Stimulated activated naive CD8-positive, alpha-beta T cell treated with anti-CD3 and anti-CD28 coated beads, Interleukin-15, Interleukin-2, amounts not matched to agents 100 U/mL and 50 U/mL, for 24 hours (primary cell): ENCODE results near the gene TACR2.
"Not testable (repeated sequence)": the region's sequence is repeated elsewhere in the genome, so short reads cannot be mapped to it uniquely, and the experiment has no call there.

Experiments used
- ATAC-seq: fragments of 150-1000 bp; cut with Tn5 transposase; one replicate; pipeline ENCODE4 v1.10.0; 2021
- DNase-seq: peaks from one replicate; pipeline ENCODE4 v3.0.0; 2021

The TACR2 gene

DNA sequence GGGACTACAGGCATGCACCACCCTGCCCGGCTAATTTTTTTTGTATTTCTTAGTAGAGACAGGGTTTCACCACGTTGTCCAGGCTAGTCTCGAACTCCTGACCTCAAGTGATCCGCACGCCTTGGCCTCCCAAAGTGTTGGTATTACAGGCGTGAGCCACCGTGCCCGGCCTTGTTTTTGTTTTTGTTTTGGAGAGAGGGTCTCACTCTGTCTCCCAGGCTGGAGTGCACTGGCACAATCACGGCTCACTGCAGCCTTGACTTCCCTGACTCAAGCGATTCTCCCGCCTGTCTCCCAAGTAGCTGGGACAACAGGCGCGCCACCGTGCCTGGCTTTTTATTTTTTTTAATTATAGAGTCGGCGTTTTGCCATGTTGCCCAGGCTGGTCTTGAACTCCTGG lies 33.7 kb upstream of the TACR2 start:
- not testable (repeated sequence) for DNase-seq, ATAC-seq

DNA sequence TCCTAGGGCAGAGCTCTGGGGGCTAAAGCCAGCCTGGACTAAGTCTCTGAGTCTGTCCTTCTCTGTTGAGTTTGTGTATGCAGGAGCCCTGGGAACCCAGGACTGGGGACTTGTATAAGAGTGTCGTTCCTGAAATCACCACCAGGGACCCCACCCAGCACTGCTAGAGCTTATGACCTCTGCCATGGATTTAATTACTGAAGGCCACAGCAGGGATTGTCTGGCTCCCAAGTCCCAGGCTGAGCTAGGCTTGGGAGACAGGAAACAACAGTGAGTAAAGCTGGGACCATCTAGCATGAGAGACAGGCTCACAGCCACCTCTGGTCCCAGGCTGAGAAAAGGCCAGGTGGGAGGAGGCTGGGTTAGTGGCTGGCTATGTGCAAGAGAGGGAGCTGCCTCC lies 33.1 kb upstream of the TACR2 start:
- DNase-seq: peak; percentile 42

DNA sequence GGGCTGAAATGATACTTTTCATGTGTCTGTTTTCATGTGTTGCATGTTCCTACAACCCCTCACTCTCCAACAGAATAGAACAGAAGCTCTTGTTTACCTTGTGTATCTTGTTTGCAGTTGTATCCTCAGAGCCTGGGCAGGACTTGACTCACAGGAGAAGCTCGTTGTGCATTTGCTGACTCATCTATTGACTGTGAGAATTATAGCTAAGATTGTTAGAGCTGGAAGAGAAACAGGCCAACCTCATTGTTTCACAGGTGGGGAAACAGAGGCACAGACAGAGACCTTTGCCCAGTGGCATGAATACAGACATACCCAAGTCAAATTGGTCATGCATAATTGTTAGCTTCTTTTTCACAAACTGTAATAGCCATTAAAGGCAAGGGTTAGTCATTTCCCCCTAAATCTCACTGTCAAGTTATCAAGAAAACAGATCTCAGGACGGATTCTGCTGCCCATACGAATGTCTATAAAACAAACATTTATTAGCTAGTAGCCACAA lies 30.0 kb upstream of the TACR2 start:
- DNase-seq (no peak), ATAC-seq (no peak)

More for the DNA sequence above, 33.1 kb upstream of the TACR2 start:
- ATAC-seq: peak; percentile 53

DNA sequence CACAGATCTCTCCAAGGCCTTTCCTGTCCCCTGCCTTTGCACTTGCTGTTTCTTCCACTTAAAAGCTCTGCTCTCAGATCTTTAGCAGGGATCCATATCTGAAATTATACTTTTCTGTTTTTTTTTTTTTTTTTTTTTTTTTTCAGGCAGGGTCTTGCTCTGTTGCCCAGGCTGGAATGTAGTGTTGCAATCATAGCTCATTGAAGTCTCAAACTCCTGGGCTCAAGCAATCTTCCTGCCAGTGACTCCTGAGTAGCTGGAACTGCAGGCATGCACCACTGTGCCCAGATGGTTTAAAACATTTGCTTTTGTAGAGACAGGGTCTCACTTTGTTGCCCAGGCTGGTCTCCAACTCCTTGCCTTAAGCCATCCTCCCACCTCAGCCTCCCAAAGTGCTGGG lies 29.5 kb upstream of the TACR2 start:
- DNase-seq: no peak
- no peak for ATAC-seq

DNA sequence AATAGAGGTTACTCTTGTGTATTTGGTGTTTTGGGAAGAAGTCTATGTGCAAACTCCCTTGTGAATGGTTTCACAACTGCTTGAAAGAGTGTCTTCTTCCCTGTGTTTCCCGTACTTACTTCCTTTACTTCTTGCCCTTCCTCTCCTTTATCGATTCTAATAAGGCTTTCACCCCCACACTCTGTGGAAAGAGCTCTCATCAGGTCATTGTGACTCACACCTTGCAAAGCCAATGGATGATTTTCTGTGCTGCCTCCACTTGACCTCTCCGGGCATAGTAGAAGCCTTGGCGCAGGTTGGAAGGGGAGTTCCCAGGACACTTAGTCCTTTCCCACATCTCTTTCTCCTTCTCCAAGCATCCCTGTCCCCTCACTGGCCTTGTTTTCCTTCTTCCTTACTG lies 28.3 kb upstream of the TACR2 start:
- no peak for ATAC-seq

DNA sequence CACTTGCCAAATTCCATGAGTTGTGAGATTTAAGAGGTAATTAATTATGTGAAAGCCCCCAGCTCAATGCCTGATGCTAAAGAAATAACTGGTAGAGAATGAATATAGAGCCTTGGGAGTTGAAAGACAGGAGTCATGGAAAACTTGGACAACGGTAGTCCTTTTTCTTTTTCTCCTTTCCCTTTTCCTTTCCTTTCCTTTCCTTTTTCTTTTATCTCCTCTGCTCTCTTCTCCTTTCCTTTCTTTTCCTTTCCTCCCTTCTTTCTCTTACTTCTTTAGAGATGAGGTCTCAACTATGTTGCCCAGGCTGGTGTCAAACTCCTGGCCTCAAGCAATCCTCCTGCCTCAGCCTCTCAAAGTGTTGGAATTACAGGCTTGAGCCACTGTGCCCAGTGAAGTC lies 26.6 kb upstream of the TACR2 start:
- no peak for DNase-seq
- ATAC-seq: no peak

More for the DNA sequence above, 28.3 kb upstream of the TACR2 start:
- DNase-seq: no peak

DNA sequence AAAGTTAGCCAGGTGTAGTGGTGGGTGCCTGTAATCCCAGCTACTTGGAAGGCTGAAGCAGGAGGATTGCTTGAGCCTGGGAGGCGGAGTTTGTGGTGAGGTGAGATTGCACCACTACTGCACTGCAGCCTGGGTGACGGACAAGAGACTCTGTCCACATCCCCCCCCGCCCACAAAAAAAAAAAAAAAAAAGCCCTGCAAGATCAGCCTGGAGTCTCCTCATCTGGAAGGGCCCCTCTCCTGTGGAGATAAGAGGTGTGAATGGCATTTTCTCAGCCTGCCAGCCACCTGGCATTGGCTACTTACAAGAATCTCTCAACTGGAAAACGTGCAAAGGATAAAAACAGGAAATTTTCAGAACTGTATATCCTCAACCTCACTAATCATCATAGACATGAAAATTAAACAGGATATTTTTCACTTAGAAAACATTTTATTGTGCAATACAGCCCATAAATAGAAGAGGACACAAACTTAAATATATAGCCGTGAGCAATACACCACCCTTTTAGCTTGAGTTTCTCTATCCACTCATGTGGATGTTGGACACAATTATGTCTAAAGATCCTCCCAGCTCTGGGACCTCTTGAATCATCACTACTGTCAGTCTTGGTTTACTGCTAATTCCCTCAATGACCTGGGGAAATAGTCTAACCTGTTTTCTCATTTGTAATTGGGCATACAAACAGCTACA lies 23.2 kb upstream of the TACR2 start:
- ATAC-seq (no peak), DNase-seq (no peak)

DNA sequence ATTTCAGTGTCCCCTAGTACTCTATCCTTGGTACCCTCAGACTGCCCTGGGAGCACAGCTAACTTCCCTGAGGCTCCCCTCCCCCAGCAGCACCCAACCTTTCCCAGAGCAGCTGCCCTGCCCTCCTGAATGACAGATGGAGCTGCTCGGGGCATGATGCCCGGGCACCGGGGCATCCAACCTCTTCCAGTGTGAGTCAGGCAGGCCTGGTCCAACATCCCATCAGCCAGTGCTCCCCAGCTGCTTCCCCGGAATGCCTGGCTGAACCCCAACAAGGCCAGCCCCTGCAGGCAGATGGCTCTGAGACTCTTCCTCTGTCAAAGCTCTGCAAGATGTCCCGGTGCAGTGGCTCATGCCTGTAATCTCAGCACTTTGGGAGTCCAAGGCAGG lies 22.6 kb upstream of the TACR2 start:
- DNase-seq (no peak), ATAC-seq (no peak)

DNA sequence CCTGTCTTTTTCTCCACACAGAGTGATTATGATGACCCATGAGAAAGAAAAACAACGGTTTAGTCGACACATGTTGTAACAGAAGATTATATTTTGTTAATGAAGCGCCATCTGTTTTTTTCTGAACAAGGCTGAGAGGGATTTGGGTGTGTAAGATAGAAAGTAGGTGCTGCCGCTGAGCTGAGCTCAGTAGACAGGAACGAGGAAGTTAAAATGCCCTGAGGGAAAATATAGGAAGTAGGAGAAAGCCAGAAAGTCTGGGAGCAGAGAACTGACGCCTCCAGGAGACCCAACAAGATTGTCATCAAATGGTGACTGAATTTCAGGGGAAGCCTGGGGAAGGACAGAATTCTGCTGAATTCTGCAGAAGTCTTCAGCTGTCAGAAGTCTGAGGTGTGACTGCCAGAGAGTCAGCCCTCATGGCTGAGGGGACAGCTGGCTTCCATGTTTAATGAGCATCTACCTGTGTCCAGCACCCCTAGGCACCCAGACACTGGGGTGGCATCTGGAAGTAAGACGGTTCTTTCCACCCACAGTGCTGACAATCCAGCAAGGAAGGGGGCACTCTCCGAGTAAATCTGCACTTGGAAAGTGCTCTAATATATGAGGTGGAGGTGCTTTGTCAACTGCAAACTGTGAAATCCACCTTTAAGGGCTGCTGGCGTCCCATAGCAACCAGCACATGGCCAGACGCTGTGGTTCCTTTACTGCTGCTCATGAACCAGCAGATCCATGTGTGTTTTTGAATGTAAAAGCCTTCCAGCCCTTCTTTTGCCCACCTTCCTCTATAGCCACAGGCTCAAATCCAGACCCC lies 22.0 kb upstream of the TACR2 start:
- no peak for ATAC-seq
- no peak for DNase-seq

DNA sequence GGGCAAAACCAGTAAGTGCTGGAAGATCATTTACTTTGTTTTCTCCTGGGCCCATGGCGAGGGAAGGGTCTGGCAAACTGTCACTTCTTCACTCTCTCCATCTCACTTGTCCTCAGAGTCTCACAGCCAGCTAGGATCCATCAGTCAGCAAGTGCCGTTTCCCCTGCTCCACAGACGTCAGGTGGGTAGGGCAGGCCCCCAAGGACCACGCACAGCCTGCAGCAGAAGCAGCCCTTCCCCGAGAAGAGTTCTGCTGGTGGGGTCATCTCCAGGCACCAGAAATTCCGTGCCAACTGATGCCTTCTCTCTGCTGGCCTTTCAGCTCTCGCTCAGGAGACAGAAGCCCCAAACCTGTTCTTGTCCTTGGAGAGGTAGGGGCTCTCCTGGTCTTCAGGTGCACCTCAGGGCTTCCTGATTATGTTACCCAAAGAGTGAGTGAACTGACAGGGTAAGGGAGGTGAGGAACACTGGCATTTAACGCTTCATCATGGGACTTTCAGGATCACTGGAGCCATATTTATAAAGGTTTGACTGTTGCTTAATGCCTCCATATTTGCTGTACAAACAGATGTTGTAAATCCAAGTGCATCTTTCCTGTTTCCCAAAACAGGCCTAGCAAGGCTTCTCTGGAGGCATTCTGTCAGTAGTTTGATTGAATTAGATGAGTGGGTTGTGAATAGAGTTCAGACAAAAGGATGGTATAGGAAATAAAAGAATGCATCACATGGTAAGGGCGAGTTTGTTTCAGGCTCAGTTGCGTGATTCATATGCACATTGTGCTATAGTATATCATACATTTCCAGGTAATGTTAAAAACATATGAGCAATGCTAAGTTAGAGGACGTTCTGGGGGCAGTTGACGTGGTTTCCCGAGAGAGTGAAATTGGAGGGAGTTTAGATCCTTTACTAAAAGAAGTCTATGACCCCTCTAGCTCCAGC lies 20.9 kb upstream of the TACR2 start:
- ATAC-seq (no peak), DNase-seq (no peak)

DNA sequence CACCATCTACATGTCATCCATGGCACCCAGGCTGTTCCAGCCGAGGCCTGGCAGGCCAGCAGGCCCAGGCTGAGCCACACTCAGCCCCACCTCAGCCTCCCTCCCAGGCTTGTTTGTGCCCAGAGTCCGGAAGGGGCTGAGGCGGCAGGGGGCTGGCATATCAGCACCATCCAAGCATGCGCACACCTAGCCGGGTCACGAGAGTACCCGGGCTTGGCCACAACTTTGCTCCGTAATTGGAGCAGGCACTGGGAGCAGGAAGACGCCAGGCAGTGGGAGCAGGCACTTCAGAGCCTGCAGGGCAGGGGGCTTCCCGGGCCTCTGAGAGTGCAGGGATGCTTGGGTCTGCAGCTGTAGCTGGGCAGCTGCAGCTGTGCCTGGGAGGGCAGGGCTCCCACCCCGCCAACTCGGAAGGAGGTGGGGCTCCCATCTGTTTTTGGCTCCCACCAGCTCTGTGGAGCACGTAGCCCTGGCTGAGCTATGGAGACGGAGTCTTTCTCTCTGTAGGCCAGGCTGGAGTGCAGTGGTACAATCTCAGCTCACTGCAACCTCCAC lies 19.3 kb upstream of the TACR2 start:
- DNase-seq: no peak
- ATAC-seq: no peak

DNA sequence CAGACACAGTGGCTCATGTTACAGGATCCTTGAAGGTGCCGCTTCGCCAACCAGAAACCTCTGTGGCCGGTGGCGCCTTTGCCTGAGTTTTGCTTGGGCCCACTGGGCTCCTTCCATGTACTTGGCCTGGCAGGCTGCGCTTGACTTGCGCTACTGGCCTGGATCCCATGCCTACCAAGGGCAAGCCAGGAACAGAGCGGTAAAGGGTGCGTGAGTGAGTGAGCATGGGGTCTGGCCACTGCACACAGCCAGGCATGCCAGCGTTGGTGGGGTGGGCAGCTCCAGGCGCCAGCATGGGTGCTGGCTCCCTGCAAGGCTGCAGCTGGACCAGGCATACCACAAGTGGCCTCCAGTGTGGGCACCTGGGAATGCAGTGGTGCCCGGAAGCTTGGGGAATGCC lies 18.2 kb upstream of the TACR2 start:
- DNase-seq (no peak), ATAC-seq (no peak)

DNA sequence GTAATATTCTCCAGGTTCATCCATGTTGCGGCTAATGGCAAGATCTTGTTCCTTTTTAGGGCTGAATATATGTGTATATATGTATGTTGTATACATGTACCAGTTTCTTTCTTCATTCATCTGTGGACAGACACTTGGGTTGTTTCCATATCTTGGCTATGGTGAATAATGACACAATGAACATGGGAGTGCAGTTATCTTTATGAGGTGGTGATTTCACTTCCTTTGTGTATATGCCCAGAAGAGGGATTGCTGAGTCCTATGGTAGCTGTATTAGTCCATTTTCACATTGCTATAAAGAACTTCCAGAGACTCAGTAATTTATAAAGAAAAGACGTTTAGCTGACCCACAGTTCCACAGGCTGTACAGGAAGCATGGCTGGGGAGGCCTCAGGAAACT lies 17.5 kb upstream of the TACR2 start:
- DNase-seq: no peak
- no peak for ATAC-seq

DNA sequence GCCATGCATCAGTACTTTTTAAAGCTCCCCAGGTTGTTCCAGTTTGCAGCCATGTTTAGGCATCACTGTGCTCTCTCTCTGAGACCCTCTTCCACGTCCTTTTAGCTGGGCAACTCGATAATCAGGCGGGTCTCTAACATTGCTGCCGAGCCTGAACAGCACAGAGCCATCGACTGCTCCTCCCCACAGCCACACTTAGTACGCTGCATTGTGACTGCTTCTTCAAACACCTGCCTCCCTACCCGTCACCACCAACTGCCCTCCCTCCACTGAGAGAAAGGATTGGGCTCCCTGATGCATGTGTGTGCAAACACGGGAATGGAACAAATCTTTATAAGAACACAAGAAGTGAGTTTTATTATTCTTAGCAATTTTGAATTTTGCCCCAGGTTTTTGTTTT lies 11.4 kb upstream of the TACR2 start:
- DNase-seq (no peak), ATAC-seq (no peak)

DNA sequence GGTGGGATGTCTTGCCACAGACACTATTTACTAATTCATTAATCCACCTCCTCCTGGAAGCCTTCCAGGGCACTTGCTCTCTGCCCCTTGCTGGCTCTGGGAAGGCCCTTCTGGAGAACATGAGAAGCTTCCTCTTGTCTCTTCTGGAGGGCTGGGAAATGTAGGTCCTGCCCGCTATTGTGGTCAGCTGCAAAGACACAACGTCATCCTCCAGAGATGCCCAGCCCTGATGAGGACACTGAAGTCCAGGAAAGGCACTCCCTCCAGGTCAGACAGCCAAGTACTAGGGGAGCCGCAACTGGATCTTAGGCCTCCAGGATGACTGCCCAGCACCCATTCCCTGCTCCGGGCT lies 9.6 kb upstream of the TACR2 start:
- no peak for ATAC-seq
- no peak for DNase-seq

DNA sequence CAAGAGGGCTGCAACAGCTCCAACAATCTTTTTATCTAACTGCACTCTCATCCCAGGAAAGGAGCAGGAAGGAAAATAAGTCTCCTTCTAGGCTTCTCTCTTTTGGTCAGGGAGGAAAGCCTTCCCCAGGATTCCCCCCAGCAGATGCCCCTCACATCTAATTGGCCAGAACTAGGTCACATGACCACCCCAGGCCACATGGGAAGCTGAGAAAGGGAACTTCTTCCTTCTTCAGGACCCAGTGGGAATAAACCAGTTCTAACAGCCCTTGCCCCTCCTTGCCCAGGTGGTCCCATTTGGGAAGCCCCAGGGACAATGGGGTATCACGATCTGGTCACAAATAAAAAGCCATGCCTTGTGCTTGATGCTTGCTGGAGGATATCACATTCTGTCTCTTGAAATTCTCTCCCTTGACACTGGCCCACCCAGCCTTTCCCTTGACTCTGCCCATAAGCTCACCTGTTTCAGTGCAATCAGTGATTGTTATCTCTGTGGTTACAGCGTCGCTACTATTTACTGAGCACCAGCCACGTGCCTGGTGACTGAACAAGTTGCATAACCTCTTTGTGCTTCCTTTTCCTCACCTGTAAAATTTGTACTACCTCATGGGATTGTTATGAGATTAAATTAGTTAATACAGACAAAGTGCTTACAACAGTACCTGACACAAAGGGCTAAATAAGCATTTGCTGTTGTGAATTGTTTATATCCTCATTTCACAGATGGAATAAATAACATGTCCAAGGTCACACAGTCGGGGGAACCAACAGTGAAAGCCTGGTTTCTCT lies 9.0 kb upstream of the TACR2 start:
- ATAC-seq (no peak), DNase-seq (no peak)

DNA sequence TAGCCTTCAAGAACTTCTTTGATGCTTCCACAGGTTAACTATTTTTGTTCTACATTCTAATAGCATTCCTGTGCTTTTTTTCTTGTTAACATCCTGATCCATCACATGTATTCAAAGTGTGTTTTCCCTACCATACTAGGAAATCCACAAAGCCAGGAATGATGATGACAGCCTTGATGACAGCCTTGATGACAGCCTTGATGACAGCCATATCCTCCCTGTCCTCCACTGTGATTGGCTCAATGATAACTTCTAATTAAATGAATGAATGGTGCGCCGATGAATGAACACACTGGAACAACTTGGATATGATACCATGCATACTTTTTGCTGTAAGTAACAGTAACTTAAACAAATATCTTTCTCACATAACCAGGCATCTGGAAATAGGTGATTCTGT lies 8.3 kb upstream of the TACR2 start:
- DNase-seq: no peak
- ATAC-seq: no peak

DNA sequence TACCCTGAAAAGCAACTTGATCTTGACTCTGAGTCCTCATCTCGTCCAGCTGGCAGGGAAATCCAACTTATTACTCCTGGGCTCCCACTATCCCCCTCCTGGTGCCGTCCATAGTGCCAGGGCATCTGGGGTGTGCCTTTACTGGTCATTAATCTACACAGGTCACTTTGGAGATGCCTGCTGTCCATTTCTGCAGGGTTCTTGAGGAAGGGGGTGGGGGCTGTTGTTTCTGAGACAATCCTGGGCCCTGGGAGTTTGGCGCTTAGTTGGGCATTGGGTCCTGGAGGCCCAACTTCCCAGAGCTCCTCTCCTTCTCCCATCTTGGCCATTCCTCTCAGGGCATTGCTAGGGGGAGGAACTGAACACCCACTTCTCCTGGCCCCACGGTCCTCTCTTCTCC lies 6.0 kb upstream of the TACR2 start:
- DNase-seq (no peak), ATAC-seq (no peak)

DNA sequence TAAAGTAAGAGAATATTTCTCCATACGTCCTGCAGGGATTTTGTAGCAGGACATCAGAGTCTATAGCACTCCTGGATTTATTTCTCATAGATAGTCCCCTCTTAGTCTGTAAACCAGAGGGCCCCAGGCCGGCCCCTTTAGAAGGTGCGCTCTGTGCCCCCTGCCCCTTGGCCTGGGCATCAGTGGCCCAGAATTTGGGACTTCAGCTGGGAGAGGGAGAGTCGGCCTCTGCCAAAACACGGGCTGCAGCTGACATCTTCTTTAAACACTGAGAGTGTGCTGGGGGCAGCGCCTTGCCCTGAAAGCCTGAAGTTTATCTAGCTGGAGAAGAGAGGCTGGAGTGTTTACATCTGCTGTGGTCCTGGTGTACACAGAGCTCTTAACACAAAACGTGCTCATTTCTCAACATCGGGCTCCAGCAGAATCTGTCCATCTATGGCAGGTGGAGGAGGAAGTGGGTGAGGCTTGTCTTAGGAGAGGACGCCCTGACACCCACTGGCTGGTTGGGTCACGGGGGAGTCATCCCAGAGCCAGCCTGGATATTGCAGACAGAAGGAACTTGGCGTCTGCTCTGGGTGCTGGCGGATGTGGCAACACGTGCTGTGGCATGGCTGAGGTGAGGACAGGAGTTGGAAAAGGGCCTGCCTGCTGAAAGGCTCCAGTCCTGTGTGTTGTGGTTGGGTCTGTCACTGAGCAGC lies 5.0 kb upstream of the TACR2 start:
- peak; percentile 14 for ATAC-seq
- DNase-seq: no peak

DNA sequence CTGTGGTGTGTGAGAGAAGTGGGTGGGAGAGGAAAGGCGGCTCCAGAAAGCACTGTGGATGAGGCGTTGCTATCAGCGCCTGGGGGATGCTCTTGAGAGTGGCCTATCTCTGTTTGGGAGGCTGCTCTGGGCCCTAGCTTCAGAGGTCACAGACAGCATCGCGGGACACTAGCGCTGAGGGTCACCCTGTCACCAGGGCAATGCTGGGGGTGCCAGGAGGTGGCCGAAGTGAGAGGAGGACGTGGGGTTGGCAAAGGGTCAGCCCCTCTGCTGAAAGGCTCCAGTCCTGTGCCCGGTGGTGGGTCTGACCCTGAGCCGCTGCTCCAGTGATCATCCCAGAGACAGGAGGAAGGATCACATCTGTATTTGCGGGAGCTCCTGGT lies 3.0 kb upstream of the TACR2 start:
- ATAC-seq: no peak
- DNase-seq: no peak
